Kidney (tissue), 14 donors: ENCODE data around the gene CPB2. TPM values are rescaled to one million over a fixed set of nuclear protein-coding genes. Genes with fewer than 3 reads are reported as not detected.
A peak's percentile ranks its signal among the peaks of the same experiment; 100 is the strongest.

Experiments used
- DNase-seq, 5 donors: peaks; one replicate each; pipeline ENCODE4 v3.0.0-alpha.2; 2013 to 2020
- FAIRE-seq: peaks from 2 replicates; lab custom pipeline; 2012; peaks lifted over from hg19 to GRCh38; lab: Jason Lieb, UNC
- H3K27ac ChIP-seq, 2 donors: one replicate each; pipeline ENCODE4 v1.7.0; 2013; ENCODE audit warnings: low read depth in 2 of 2, low read length in 2 of 2, inconsistent platforms in 1 of 2
- H3K27me3 ChIP-seq: one replicate; pipeline ENCODE4 v1.7.1; 2013; ENCODE audit warnings: low read length, inconsistent platforms; ENCODE audit not compliant: control insufficient read depth, insufficient read depth
- H3K36me3 ChIP-seq, 3 donors: one replicate each; pipeline versions ENCODE4 v1.7.0 to v1.7.1; 2013; ENCODE audit warnings: low read length in 3 of 3, control low read depth in 1 of 3, inconsistent platforms in 1 of 3; ENCODE audit not compliant: insufficient read depth in 3 of 3, control insufficient read depth in 2 of 3
- H3K4me1 ChIP-seq, 3 donors: one replicate each; pipeline versions ENCODE4 v1.7.0 to v1.7.1; 2013; ENCODE audit warnings: low read length in 3 of 3, inconsistent platforms in 1 of 3, low read depth in 1 of 3; ENCODE audit not compliant: control insufficient read depth in 2 of 3, insufficient read depth in 2 of 3
- H3K4me3 ChIP-seq, 3 donors: one replicate each; pipeline versions ENCODE4 v1.7.0 to v1.8.1; 2013; ENCODE audit warnings: low read length in 3 of 3, control low read depth in 1 of 3, inconsistent platforms in 1 of 3
- H3K9ac ChIP-seq, 3 donors: one replicate each; pipeline versions ENCODE4 v1.7.0 to v1.7.1; 2013; ENCODE audit warnings: low read length in 3 of 3, control low read depth in 1 of 3, inconsistent platforms in 1 of 3
- H3K9me3 ChIP-seq, 3 donors: one replicate each; pipeline versions ENCODE4 v1.7.0 to v1.7.1; 2013; ENCODE audit warnings: low read length in 3 of 3, control low read depth in 1 of 3, inconsistent platforms in 1 of 3; ENCODE audit not compliant: control insufficient read depth in 2 of 3, insufficient read depth in 1 of 3
- CTCF ChIP-seq: IDR thresholded peaks from 3 replicates; pipeline ENCODE4 v1.5.1; 2012; ENCODE audit warnings: mild to moderate bottlenecking, moderate library complexity, borderline replicate concordance; ENCODE audit not compliant: insufficient read depth; ENCODE audit errors: extremely low read depth
- intact Hi-C: fragments of 100-400 bp; cut with DNase I; formaldehyde crosslinking; loops from one replicate; pipeline ENCODE4 v1.11.1; 2022
- polyA plus RNA-seq: library from polyadenylated mRNA; stranded (reverse); fragments of 350-450 nt; fragmentation: Illumina TruSeq; extraction: RNeasy Lipid Tissue Mini Kit (QIAGEN cat#74804); gene quantifications from one replicate; pipeline ENCODE4 v1.2.3, GENCODE V29; 2014; ENCODE audit warnings: low read depth, low replicate concordance; ENCODE audit not compliant: insufficient read depth
- total RNA-seq: library from RNA; stranded (reverse); fragmentation: NEBNext Ultra II Directional; extraction: Animal tissue kit (Norgen Biotek cat#: 25700); gene quantifications from one replicate; pipeline ENCODE4 v1.2.1, GENCODE V29; 2021
- donor health status: control.
- donor health status: control.
- donor health status: control.
- donor health status: control.
- donor health status: control.
- donor health status: DM: yes; HTN: yes; CAD: no.
- donor health status: Normal renal cell carcinoma (clear cell type).

The CPB2 gene
- total and polyA plus RNA-seq, 2 donors from 2014 or later = not detected

- no peaks in the 10 kb centered on the region for H3K27me3 ChIP-seq
- intact Hi-C loops = no loop called here
- no peak overlapping the region for H3K4me3 ChIP-seq
- no peaks in the 10 kb centered on the region for H3K36me3 ChIP-seq
- FAIRE-seq = no peak
- H3K27ac ChIP-seq = no peak overlapping the region
- no peak for TF ChIP-seq CTCF
- DNase-seq = no peak
- peaks cover 0 to 2% (median 0%) of the 10 kb centered on the region in 3 donors for H3K4me1 ChIP-seq
- H3K9ac ChIP-seq = no peak overlapping the region
- H3K9me3 ChIP-seq = no peaks in the 10 kb centered on the region
Observed at GRCh38 chr13:46058268-46058667, 46.6 kb downstream of the CPB2 start.

GRCh38 chr13:46057256-46058015 lies 47.4 kb downstream of the CPB2 start:
- TF ChIP-seq CTCF = no peak
- DNase-seq = no peak
- Histone ChIP-seq H3K9ac (no peak overlapping the region), H3K4me3 (no peak overlapping the region), H3K27me3 (no peaks in the 10 kb centered on the region), H3K9me3 (no peaks in the 10 kb centered on the region), H3K36me3 (no peaks in the 10 kb centered on the region), H3K27ac (no peak overlapping the region), H3K4me1 (peaks cover 0 to 3% (median 0%) of the 10 kb centered on the region in 3 donors)
- FAIRE-seq = no peak
- intact Hi-C loops = no loop called here

GRCh38 chr13:46053162-46054012 lies 51.4 kb downstream of the CPB2 start:
- H3K27me3 ChIP-seq = no peaks in the 10 kb centered on the region
- no peaks in the 10 kb centered on the region for H3K9me3 ChIP-seq
- no peak for FAIRE-seq
- H3K9ac ChIP-seq = peak overlapping the region; percentile 27 to 94 (median 35)
- intact Hi-C loops = no loop called here
- H3K4me3 ChIP-seq = peak overlapping the region; percentile 90 to 97 (median 93)
- H3K27ac ChIP-seq = no peak overlapping the region
- no peak for TF ChIP-seq CTCF
- H3K4me1 ChIP-seq = peaks cover 0 to 3% (median 3%) of the 10 kb centered on the region in 3 donors
- DNase-seq = peak in 2 of 5 donors; percentile 14 to 39
- H3K36me3 ChIP-seq = no peaks in the 10 kb centered on the region
